Tibial nerve (tissue), 4 donors: ENCODE data around the gene SMYD3.

Source experiments
- EP300 ChIP-seq, 2 donors: sonication (generic); formaldehyde crosslinking; IDR thresholded peaks; one replicate each; pipeline ENCODE4 v1.6.1; 2017; ENCODE audit warnings: antibody characterized with exemption in 2 of 2, mild to moderate bottlenecking in 1 of 2
- POLR2A ChIP-seq, 2 donors: fragments of 450-650 bp; IDR thresholded peaks; one replicate each; pipeline ENCODE4 v1.6.1; 2017; ENCODE audit warnings: antibody characterized with exemption in 2 of 2, mild to moderate bottlenecking in 2 of 2, moderate library complexity in 2 of 2
- TF ChIP-seq, protein P1 (sequence below), 5 experiments: fragments of 200-600 bp in 3 of 5; fragments of 450-650 bp in 2 of 5; sonication (generic) in 3 of 5; IDR thresholded peaks; one replicate each; pipeline ENCODE4 v1.5.1; 2016 to 2019; ENCODE audit warnings: antibody characterized with exemption in 5 of 5, mild to moderate bottlenecking in 3 of 5, moderate library complexity in 2 of 5

DNA sequence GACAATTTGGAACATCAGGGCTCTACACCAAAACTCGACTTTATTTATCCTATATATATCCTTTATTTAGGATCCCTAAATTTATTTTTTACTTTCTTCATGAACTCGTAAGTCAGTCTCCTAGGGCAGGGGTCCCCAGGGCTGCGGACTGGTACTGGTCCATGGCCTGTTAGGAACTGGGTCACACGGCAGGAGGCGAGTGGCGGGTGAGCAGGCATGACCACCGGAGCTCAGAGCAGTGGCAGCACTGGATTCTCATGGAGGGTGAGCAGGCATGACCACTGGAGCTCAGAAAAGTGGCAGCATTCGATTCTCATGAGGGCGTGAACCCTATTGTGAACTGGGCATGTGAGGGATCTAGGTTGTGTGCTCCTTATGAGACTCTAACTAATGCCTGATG lies 427.0 kb downstream of the SMYD3 start:
- TF ChIP-seq, protein P1, sequence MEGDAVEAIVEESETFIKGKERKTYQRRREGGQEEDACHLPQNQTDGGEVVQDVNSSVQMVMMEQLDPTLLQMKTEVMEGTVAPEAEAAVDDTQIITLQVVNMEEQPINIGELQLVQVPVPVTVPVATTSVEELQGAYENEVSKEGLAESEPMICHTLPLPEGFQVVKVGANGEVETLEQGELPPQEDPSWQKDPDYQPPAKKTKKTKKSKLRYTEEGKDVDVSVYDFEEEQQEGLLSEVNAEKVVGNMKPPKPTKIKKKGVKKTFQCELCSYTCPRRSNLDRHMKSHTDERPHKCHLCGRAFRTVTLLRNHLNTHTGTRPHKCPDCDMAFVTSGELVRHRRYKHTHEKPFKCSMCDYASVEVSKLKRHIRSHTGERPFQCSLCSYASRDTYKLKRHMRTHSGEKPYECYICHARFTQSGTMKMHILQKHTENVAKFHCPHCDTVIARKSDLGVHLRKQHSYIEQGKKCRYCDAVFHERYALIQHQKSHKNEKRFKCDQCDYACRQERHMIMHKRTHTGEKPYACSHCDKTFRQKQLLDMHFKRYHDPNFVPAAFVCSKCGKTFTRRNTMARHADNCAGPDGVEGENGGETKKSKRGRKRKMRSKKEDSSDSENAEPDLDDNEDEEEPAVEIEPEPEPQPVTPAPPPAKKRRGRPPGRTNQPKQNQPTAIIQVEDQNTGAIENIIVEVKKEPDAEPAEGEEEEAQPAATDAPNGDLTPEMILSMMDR (IDR thresholded peaks at IDR 0.05), result no peak
- no peak for TF ChIP-seq POLR2A (IDR thresholded peaks at IDR 0.05)
- no peak for TF ChIP-seq EP300 (IDR thresholded peaks at IDR 0.05)
